Measurements from ENCODE around the gene AP4M1.
A peak's percentile ranks its signal among the peaks of the same experiment; 100 is the strongest.
"Not testable (repeated sequence)": the region's sequence is repeated elsewhere in the genome, so short reads cannot be mapped to it uniquely, and the experiment has no call there.

The AP4M1 gene

DNA sequence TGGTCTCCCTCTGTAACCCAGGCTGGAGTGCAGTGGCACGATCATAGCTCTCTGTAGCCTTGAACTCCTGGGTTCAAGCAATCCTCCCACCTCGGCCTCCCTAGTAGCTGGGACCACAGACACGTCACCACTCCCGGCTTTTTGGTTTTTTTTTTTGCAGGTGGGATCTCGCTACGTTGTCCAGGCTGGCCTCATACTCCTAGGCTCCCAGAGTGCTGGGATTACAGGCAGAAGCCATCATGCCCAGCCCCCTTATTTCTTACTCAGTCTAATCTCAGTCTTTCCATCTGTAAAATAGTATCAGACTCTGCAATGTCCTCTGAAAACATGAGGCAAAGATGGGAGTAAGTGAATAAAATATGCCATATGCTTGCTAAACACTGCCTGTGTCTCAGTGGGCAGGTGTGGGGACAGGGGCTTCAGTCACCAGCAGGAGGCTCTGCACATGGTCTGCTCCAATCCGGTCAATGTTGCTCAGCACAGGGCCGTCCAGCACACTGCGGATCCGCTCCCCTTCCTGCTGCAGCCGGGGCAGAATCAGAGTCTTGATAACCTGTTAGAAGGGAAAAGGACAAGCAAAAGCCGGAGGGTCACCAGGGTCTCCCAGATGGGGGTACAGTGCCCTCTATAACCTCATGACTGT lies 8.2 kb downstream of the AP4M1 start:
- no peak for DNase-seq (ENCODE audit: low spot score)

DNA sequence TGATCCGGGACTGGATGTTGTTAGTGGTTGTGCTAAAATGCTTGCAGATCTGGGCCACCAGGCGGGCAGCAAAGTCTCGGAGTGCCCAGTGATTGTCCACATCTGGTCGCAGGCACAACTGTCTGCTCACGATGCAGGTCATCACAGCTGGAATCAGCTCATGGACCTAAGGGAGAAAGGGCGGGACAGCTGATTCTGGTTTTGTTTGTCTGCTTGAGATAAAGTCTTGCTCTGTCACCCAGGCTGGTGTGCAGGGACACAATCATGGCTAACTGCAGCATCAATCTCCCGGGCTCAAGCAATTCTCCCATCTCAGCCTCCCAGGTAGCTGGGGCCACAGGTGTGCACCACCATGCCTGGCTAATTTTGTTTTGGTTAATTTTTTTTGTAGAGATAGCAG lies 9.7 kb downstream of the AP4M1 start:
- no peak for DNase-seq (ENCODE audit: low spot score)

DNA sequence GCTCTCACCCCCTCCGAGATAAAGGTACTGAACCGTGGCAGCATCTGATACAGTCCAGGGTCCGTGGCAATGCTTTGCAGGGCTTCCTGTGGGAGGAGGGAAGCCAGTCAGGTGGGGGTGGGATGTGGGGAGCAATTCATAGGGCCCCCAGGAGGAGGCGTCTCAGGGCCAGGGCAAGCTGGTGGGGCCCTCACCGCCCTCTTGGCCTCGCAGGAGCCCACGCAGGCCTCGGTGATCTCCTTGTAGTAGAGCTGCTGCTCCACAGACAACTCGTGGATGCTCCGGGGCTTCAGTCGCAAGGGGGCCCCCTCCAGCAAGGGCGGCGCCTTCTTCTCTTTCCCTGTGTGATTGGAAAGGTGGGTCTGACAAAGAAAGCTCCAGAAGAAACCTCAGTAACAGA lies 10.5 kb downstream of the AP4M1 start:
- no peak for DNase-seq (ENCODE audit: low spot score)

DNA sequence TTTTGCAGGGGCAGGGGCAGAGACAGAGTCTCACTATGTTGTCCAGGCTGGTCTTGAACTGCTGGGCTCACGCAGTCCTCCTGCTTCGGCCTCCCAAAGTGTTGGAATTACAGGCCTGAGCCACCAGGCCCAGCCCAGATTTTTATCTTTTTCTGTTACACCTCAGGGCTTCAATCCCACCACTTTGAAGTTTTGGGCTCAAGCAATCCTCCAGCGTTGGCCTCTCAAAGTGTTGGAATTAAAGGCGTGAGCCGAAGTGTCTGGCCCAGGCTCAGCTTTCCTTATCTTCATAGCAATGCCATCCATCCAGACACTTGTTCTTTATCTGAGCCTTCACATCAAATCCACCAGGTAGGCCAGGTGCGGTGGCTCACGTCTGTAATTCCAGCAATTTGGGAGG lies 13.6 kb downstream of the AP4M1 start:
- no peak for DNase-seq (ENCODE audit: low spot score)

DNA sequence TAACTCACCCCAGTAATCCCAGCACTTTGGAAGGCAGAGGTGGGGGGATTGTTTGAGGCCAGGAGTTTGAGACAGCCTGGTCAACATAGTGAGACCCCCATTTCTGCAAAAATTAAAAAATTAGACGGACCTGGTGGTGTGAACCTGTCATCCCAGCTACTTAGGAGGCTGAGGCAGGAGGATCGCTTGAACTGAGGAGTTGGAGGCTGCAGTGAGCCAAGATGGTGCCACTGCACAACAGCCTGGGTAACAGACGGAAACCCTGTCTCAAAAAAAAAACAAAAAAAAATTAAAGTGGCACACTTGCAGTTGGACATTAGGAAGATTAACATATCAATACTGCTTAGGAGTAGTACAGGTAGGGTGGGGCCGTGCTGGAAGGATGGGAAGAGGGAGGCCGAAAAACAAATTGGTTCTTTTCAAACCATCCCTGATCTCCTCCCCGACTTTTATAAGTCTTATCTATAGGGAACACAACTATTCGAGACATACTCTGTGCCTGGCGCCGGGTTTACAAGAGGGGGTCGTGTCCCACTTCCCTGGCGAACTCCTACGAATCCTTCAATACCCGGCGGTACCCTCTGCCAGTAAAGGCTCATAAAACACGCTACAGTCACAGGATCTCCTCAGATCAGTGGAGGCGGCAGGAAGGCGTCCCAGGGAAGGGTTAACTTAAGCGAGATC lies 17.1 kb downstream of the AP4M1 start:
- DNase-seq (ENCODE audit: low spot score): no peak

DNA sequence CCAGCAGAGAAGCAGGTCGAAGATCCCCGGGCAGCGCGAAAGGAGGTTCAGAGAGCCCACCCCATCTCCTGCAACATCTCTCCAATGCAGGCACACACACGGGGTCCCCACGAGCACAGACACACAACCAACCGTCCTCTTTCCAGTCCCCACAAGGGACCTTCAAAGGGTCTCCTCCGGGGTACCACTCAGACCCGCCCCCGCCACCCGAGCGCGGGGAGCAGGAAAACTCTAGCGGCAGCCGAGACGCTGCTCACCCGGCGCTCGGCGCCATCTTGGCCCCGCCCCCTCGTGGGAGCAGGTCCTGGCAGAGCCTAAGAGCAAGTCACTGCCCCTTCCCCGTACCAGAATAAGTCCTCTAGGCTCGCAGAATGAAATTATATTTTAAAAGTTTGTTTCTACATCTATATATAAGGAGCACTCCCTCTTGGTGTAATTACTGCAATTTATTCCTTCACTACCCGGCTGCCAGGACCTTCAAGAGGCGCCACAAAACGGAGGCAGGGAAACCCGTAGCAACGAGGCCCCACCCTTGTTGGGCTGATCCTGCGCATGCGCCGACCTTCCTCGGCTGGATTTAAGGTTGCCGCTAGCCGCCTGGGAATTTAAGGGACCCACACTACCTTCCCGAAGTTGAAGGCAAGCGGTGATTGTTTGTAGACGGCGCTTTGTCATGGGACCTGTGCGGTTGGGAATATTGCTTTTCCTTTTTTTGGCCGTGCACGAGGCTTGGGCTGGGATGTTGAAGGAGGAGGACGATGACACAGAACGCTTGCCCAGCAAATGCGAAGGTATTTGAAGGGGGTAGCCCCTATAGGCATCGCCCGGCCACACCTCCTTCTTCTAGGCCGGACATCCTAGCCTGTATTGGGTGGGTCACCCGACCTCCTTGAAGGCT lies 17.9 kb downstream of the AP4M1 start, which contains the start of the genes CNPY4 and TAF6:
Gene CNPY4 (plus strand): TSS at position 563 of the 898 bp plus-strand sequence. CDS start 111 bp downstream, at position 674.
Gene TAF6 (minus strand): TSS at position 287 of the 898 bp plus-strand sequence. CDS start 5,149 bp downstream, outside the sequence.
- peak; percentile 97 for DNase-seq (ENCODE audit: low spot score)

DNA sequence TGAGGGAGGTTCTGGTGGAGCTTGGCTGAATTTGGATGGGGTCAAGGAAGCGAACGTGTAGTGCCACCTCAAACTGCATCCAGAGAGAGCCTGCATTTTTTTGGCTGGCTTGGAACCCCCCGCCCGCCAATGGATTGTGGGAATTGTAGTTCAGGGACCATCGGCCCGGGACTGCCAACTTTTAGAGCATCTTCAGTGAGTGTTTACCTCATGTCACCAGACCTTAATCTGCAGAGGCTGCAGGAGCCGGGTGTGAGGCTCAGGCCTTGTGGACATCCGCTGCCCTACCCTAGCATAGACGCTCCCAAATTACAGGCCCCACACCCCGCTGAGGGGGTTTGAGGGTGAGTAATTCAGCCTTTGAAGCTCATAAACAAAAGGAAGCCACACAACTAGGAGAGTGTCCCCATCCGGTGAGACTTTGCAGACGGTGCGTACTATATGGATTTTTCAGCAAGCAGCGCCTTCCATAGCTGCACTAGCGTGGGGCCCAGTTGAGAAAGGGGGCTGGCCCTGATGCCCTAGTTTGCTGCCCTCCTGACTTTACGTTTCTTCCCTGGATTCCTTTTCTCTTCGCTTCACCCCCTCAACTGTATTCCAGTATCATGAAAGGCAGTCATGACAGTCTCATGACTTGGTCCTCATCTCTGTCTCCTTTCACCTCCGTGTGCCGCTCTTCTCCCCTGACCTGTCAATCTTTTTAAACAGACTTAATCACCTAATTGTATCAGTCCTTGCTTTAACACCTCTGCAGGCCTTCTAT lies 18.7 kb downstream of the AP4M1 start:
- DNase-seq (ENCODE audit: low spot score): peak; percentile 83

DNA sequence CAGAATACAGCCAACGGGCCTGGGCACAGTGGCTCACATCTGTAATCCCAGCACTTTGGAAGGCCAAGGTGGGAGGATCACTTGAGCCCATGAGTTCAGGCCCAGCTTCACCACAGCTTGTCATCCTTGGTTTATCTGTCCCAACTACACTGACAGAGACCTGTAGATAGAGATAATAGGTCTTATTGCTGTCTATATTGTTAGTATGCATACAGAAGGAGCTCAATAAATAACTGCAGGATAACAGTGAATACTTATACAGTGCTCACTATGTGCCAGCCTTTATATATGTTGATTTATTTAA lies 19.2 kb downstream of the AP4M1 start:
- no peak for DNase-seq (ENCODE audit: low spot score)

DNA sequence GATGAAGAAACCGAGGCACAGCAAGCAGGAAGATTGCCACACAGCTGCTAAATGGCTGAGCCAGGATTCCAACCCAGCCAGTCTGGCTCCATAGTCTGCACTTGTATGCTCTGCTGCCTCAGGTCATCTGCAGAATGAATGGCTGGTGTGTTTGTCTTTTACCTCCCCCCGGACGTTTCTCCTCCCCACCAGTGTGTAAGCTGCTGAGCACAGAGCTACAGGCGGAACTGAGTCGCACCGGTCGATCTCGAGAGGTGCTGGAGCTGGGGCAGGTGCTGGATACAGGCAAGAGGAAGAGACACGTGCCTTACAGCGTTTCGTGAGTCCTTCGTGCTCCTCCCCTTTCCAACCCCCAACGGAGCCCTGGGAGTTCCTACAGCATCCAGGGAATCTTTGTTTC lies 20.6 kb downstream of the AP4M1 start:
- no peak for DNase-seq (ENCODE audit: low spot score)

DNA sequence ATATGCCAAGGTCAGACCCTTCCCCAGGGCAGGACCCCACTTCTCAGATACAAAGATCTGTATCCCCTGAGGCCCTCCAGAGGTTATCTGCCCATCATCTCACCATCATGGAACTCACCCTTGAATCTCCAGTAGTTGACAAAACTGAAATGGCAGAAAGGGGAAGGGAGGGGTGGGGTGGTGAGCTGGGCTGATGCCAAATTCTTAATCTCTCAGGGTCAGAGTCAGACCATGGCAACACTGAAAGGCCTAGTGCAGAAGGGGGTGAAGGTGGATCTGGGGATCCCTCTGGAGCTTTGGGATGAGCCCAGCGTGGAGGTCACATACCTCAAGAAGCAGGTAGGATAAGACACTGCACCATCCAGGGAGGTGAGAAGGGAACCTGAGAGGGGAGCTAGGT lies 21.1 kb downstream of the AP4M1 start:
- DNase-seq (ENCODE audit: low spot score): no peak

DNA sequence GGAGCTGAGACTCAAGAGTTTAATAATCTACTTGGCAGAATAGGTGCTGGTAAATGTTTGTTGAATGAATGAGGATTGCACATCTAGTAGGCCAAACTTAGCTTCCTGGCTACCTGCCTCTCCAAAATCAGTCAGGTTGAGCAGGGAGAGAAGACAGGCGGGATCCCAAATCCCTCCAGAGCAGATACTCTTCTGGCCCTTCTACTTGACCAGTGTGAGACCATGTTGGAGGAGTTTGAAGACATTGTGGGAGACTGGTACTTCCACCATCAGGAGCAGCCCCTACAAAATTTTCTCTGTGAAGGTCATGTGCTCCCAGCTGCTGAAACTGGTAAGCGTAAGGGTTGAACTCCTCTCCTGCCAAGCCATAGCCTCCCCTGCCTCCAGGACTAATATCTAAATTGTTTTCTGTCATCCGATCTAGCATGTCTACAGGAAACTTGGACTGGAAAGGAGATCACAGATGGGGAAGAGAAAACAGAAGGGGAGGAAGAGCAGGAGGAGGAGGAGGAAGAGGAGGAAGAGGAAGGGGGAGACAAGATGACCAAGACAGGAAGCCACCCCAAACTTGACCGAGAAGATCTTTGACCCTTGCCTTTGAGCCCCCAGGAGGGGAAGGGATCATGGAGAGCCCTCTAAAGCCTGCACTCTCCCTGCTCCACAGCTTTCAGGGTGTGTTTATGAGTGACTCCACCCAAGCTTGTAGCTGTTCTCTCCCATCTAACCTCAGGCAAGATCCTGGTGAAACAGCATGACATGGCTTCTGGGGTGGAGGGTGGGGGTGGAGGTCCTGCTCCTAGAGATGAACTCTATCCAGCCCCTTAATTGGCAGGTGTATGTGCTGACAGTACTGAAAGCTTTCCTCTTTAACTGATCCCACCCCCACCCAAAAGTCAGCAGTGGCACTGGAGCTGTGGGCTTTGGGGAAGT lies 23.1 kb downstream of the AP4M1 start:
- DNase-seq (ENCODE audit: low spot score): no peak

DNA sequence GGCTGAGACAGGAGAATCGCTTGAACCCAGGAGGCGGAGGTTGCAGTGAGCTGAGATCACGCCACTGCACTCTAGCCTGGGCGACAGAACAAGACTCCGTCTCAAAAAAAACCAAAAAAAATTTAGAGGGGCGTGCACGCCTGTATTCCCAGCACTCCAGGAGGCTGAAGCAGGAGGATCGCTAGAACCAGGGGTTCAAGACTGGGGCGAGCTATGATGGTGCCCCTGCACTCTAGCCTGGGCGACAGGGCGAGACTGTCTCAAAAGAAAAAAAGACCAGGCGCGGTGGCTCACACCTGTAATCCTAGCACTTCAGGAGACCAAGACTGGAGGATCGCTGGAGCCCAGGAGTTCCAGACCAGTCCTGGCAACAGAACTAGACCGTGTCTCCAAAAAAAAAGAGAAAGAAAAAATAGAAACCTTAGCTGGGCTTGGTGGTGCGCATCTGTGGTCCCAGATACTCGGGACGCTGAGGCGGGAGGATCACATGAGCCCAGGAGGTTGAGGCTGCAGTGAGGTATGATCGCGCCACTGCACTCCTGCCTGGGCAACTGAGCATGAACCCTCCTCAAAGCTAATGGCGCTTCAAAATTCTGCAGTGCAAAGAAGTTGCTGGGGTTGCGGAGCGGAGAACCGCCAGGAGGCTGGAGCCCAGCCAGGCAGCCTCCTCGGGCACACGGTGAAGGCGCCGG lies 24.9 kb downstream of the AP4M1 start:
- DNase-seq (ENCODE audit: low spot score): no peak

DNA sequence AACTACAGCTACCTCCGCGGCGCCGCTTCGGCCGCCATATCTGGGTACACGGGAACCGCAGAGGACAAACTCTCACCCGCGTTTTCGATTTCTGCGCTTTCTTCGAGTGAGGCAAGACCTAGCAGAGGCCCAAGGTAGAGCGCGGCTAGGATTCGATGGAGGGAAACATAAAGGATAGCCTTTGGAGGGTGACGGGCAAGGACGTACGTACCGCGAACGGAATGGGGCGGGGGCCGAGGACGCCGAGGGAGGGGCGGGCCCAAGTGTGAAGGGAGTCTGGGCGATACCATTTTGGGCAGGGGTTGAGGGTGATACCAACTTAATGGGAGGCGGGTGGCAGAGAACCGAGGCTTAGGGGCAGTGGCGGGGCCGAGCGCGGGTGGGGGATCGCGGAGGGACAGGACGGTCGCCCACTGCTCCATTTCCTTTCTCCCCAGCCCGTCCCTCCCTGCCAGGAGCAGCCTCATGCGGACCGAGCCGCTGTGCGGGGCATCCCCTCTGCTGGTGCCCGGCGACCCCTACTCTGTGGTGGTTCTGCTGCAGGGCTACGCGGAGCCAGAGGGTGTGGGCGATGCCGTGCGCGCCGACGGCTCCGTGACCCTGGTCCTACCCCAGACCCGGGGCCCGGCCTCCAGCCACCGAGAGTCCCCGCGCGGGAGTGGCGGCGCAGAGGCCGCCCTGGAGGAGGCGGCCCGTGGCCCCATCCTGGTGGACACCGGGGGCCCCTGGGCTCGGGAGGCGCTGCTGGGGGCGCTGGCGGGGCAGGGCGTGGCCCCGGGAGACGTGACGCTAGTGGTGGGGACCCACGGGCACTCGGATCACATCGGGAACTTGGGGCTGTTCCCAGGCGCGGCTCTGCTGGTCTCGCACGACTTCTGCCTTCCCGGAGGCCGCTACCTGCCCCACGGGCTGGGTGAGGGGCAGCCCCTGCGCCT lies 25.8 kb downstream of the AP4M1 start, which contains the start of gene MBLAC1:
Gene MBLAC1 (plus strand): TSS at position 37 of the 935 bp plus-strand sequence. CDS start 429 bp downstream, at position 466.
- DNase-seq (ENCODE audit: low spot score): peak; percentile 95

DNA sequence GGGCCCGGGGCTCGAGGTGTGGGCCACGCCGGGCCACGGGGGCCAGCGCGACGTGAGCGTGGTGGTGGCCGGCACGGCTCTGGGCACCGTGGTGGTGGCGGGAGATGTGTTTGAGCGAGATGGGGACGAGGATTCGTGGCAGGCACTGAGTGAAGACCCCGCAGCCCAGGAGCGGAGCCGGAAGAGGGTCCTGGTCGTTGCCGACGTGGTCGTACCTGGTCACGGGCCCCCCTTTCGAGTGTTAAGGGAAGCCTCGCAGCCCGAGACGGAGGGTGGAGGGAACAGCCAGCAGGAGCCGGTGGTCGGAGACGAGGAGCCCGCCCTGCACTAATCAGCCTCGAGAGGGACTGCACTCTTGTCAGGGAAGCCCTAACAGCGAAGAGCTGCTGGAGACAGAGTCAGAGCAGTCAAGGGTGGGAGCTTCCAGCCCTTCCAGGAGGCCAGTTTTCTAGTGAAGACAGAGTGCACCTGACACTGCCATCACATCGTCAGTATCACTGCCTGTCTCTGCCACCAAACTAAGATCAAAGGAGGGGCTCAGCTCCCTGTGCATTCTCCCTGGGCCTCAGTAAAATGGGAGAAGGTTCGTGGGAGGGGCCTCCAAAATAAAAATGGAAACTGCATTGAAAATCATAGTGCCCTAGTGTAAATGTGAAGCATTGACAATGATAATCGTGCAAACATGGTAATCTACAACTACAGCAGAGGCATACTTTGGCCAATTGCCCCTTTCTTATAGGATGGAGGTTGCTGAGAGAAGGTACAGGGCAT lies 26.6 kb downstream of the AP4M1 start:
- peak; percentile 31 for DNase-seq (ENCODE audit: low spot score)

DNA sequence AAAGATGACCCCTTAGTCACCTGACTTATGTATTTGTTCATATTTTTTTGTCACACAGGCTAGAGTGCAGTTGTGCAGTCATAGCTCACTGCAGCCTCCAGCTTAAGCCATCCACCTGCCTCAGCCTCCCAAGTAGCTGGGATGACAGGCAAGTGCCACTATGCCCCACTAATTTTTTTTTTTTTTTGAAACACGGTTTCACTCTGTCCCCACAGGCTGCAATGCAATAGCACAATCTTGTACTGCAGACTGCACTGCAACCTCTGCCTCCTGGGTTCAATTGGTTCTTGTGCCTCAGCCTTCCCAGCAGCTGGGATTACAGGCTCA lies 27.2 kb downstream of the AP4M1 start:
- no peak for DNase-seq (ENCODE audit: low spot score)

DNA sequence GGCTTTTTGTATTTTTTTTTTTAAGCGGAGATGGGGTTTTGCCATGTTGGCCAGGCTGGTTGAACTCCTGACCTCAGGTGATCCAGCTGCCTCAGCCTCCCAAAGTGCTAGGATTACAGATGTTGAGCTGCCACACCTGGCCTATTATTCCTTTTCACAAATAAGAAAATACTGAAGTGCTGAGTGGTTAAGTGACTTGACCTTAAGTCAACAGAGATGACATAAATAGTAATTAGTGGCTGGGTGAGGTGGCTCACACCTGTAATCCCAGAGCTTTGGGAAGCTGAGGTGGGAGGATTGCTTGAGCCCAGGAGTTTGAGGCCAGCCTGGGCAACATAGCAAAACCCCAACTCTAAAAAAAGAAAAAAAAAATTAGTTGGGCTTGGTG lies 28.8 kb downstream of the AP4M1 start:
- DNase-seq (ENCODE audit: low spot score): not testable (repeated sequence)

DNA sequence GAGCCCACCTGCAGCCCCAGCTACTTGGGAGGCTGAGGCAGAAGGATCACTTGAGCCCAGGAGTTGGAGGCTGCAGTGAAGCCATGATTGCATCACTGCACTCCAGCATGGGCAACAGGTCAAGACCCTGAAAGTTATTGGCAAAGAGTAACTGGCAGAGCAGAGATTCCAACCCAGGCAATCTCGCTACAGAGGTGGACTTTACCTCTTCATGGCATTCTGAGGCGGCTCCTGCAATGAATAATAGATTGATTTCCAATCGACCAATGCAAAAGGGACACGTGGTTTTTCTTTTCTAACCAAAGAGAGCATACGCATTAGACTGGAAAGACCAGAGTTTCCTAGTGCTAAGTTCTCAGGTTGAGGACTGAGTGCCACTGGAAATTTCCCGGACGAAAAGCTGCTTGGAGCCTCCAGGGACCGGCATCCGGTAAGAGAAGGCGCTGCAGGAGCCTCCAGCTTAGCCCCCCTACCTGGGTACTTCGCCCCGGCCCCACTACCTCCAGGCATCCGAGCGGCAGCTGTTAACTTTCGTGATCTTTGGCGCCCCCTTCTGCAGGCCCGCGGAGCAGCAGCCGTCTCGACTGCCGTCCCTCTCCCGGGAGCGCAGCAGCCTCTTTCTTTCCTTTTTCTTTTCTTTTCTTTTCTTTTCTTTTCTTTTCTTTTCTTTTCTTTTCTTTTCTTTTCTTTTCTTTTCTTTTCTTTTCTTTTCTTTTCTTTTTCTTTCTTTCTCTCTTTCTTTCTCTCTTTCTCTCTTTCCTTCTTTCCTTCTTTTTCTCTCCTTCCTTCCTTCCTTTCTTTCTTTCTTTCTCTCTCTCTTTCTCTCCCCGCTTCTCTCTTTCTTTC lies 29.4 kb downstream of the AP4M1 start:
- DNase-seq (ENCODE audit: low spot score): peak; percentile 85

DNA sequence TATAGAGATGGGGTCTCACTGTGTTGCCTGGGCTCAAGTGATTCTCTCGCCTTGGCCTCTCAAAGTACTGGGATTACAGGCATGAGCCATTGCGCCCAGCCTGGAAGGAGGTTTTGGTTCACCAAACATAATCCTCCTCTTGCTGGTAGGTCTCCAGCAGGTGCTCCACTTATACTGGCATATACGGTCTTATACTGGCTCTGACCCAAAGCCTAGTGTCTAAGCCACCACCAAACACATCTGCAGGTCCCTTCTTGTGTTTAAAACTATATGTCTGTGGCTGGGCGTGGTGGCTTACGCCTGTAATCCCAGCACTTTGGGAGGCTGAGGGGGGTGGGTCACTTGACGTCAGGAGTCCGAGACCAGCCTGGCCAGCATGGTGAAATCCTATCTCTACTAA lies 30.7 kb downstream of the AP4M1 start:
- DNase-seq (ENCODE audit: low spot score): no peak

Measured in CD4-positive, alpha-beta T cell treated with Interleukin-2 at 100 ng/mL for 4 hours (primary cell).